NCI-H128 (cell line): ENCODE data around the gene SMIM12.
A peak's percentile ranks its signal among the peaks of the same experiment; 100 is the strongest.

Experiments
- DNase-seq: peaks from one replicate; lab custom pipeline; 2025; ENCODE audit not compliant: unreplicated experiment; lab: John Stamatoyannopoulos, UW

SMIM12 gene

DNA sequence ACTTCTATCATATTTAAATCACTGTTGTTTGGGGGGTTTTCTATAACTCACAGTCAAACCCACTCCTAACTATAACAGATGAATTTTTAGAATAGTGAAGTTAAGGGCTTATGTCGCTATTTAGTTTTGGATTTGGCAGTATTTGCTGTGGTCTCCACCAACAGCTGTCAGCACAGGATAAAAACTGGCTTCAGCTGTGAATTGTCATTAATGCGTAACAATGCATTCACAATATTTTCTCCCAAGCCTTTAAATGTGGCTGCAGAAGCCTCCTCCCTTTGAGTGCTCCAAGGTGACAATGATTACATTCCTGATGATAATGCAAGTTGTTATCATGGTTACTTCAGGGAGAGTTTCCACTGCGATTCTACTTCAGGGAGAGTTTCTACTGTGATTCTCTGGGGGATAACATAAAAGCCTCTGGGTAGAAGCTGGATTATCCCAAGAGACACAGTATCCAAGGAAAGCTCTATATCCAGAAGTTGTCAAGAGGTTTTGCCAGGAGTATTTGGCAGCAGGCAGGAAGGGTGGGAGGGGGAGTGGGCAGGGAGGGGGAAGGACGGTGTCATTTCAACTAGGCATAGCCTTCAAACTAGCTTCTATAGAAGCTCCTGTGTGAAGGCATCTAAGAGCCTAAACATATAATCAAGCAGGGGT is 14.9 kb upstream of the SMIM12 start:
- no peak for DNase-seq

DNA sequence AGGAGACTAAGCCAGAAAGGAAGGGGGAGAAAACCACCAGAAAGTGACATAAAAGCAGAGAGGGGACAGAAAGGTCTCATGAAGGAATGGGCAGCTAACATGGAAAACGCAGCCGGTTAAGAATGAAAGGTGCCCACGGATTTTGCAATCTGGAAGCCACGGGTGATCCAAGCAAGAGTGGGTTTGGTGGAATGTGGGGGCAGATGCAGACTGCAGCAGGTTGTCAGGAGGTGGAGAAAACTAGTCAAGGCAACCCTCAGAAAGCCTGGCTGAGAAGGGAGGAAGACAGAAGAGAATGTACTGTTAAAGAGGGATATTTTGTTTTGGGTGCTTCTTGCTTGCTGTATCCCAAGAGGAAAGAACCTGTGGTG is 12.6 kb upstream of the SMIM12 start:
- DNase-seq: no peak

DNA sequence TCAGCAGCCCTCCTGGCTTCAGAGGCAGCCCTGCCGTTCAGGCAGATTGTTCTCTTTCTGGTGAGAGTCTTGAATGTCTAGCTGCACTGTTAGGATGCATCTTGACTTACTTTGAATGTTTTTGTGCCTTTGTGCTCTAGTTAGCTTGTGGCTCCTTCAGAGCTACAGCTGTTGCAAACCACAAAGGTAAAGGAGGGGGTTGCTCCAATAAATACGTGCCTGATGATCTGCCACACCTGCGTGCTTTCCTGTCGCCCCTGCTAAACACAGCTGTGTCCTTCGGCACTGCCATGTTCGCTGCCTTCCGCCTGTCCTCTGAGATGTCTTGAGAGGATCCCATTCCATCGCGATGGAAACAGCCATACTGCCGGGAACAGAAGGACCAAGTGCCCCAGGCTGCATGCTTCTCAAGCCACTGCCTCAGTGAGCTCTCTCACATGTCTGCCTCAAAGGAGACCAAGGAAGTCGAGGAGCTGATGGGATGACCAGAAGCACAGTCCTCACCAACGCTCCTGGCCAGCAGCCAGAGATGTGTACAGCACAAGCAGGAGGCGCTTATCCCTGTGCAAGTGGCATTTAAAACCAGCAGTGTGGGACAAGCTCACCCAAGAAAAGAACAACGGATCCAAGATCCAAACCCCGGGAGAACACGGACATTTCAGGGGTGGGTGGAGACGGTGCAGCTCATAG is 12.0 kb upstream of the SMIM12 start:
- DNase-seq: no peak

DNA sequence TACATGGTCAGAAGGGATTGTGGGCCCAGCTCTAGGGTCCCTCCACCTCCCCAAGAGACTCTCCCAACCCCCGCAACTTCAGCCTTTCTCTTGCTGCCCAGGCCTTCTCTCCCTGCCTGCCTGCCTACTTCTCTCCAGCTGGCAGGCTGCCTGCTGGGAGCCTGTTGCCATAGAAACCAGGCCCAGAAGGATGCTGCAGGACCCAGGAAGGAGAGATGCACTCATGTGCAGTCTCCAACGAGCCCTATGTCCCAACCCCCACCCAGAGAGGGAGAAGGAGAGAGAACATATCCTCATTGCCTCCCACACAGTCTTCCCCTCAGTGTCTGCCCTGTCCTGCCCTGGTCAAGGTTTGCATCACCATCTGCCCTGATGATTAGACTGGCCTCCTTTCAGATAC is 10.8 kb upstream of the SMIM12 start:
- DNase-seq: no peak

DNA sequence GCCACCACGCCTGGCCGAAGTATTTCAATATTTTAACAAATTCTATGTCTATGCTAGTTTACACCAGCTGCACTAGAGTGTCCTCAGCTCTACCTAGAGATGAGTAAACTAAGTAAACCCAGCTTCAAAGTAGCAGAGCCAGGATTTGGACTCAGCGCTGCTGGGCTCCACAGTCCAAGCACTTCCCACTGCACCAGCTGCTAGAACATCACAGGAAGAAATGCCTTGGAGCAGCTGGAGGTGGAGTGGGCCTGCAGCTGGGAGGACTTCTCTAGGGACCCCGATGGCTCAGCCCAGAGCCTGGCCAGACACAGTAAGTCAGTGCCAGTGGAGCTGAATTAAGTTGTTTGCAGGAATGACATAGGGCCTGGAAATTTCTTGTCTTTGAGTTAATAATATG is 10.2 kb upstream of the SMIM12 start:
- no peak for DNase-seq

DNA sequence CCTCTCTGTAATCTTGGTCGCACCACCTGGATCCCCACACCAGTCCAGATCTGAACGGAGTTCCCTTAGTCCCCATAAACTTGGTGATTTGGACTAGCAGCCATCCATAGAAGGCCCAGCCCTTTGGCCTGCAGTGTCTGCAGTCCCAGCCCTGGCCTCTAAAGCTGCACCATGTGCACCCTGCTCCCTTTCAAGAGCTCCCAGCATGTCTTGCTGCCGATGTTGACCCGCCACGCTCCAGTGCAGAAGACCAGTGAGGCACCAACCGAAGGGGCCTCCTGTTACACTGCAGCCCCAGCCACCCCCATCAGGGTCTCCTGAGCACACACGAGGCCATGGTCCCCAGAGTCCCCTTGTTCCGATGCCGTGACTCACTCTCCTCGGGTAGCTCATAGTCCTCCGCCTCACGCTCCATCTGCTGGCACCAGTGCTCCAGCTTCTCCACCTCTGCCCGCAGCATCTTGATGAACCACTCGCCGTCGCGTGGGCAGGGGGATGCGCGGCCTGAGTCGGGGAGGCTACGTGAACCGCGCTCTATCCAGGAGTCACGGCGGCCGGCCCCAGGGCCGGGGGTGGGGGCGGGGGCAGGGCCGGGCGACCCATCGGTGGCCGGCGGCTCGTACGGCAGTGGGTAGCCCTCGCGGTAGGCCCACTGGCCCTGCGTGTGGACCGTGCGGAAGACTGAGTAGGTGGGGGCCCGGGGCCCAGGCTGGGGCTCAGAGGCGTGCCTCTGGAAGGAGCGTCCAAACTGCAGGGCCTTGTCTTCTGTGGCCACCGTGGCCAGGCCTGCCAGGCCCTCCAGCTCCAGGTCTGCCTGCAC is 8.9 kb upstream of the SMIM12 start:
- no peak for DNase-seq

DNA sequence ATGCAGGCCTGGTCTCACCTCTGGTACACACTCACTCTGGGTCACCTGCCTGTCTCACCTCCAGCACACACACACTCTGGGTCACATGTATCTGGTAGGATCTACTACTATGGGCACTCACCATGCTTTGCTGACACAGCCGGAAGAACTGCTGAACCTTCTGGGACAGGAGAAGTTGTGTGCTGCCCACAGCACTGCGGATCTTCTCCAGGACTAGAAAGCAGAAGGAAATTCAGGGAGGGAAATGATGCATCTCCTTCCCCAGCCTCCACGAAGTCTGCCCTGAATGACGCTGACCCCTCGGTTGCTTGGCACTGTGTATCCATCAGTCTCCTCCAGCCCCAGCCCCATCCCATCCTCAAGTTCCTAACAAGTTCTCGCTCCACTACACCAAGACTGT is 7.9 kb upstream of the SMIM12 start:
- no peak for DNase-seq

DNA sequence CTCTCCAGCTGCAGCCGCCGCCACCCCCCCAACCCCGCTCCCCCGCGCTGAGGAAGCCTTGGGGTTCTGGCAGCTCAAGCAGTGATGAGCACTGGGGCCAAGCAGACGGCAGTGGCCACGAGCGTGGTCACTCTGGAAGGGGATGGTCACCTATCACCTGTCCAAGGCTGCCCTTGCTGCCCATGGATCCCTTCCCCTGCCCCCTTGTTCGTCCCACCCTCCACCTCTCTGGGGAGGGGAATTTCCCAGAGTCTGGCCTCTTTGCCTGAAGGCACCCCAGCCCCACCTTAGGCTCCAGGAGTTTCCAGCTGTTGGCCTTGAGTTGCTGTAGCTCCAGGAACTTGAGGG is 7.2 kb upstream of the SMIM12 start:
- no peak for DNase-seq

DNA sequence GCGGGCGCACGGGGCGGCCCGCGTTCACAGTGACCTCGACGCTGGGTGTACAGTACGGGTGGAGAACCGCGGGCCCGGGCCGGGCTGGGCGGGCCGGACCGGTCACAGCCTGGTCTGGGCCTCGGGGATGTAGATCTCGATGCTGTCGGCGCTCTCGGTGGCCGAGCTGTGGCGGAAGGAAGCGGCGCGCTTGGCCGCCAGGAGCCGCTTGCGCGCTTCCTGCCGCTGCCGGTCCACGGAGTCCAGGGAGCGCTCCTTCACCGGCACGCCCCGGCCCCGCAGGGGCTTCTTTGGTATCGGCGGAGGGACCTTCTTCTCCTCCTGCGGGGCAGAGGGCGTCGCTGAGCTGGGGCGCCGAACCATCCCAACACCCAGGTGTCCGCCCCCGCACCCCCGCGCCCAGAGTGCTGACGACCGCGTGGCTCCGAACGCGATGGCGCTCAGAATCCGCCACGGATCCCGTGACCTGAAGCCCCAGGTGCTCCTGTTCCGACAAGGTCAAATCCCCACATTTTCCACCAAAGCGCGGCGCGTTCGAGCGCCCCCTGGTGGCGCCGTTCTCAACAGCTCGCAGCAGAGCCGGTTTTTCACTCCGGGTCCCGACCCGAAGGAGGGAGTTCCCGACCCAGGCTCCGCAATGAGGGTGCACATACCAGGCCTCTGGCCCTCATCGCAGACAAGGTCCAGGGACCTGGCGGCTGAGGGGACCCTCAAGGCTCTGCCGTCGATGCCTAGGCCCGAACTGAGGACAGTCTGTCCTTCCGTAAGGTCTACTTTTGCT is 6.6 kb upstream of the SMIM12 start:
- peak; percentile 36 for DNase-seq

DNA sequence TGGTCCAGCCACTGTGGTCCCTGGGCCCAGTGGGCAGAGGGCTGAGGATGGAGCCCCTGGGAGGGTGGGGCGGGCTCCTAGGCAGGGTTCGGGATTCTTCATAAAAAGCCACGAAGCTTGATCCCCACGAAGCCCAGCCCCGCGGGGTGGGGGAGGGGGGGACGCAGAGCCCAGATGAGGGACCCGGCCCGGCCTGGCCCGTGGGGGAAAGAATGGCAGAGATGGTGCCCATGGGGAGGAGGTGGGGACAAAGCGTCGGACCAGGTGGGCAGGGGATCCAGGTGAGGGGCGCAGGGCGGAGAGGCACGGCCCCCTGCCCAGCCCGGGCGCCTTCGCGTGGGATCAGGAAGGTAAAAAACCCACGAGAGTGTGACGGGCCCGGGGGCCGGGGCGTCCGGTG is 6.0 kb upstream of the SMIM12 start:
- no peak for DNase-seq

DNA sequence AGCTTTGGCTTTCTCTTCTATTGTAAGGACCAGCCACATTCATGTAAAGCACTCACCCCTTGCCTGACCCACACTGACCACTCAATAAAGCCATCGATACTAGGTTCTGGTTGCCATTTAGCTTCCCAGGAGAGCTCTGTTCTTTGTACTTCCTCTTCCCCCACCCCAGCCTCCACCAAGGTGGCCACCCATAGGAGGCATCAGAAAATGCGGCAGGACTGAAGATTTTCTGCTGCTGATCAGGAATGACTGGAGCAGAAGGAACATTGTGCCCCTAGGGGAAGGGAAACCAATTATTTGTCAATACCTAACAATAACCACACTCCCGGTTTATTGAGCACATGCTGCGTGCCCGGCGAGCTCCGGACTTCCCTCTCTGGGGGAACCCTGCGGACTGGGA is 5.2 kb upstream of the SMIM12 start:
- DNase-seq: no peak

DNA sequence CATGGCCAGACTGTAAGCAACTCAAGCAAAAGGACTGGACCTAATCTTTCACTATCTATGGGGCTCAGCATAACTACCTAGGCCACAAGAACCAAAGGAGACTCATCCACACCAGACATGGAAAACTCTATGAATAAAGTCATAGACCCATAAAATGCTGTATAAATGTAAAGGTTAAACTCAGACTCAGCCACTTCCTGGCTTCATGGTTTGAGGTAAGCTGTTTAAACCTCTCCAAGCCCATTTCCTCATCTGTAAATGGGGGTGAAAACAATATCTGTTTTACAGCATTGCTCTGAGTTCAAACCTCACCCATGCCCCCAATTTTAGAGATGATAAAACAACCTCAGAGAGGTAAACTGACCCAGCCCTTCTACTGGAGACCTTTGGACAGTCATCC is 4.0 kb upstream of the SMIM12 start:
- DNase-seq: no peak

DNA sequence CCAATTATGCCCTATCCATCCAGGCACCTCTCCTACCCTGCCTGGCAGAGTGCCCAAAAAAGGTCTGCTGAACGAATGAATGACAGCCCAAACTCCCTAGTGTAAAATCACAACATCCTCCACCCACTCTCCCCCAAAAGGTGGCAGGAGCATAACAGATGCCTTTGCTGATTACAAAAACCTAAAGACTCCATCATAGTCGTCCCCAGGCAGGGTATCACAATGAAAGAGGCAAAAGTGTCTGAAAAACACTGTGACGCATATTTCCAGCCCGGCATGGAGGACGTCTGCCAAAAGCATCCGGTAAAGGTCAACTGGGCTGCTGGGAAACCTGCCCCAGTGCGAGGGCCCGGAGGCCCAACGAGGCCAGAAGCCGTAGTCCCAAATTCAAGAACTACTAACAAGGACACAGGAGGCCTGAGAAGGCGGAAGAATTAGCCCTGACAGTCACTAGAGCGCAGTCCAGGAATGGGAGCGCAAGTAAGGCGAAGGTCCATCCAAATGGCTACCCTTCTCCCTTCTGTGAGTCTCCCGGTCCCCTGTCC is 576 bp downstream of the SMIM12 start:
- no peak for DNase-seq

DNA sequence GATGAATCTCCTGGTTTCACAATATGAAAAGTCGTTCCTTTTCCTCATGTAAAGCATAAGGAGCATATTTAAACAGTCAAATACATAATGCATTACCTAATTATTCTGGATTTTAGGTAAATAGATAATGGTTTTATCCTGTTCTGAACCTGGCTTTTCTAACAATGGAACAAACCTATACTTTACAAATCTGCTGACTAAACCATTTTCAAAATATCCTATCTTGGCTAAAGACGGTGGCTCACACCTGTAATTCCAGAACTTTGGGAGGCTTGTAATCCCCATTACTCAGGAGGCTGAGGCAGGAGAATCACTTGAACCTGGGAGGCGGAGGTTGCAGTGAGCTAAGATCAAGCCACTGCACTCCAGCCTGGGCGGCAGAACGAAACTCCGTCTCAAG is 2.9 kb downstream of the SMIM12 start:
- DNase-seq: no peak

DNA sequence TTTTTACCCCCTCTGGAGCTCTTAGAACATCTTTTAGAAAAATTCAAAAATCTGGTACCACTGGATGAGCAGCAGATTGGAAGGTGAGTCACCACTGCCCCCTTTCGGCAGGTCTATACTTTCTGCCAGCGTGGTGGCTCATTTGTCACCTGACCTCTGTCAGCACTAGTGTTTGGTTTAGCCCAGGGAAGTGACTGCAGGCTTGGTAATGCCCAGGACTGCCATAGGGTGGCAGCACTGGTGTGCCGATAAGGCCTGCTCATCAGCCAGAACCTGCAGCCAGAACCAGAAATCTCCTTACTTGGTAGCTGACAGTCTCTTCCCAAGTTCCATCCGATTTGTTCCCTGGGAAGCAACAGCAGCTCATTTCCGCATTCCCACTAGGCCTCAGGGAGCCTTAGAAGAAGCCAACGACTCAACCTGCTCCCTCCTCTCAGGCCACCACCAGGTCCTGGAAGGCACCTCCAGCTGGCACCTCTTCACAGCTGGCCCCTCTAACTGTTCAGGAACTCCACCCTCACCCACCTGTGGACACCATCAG is 6.8 kb downstream of the SMIM12 start:
- peak; percentile 95 for DNase-seq

DNA sequence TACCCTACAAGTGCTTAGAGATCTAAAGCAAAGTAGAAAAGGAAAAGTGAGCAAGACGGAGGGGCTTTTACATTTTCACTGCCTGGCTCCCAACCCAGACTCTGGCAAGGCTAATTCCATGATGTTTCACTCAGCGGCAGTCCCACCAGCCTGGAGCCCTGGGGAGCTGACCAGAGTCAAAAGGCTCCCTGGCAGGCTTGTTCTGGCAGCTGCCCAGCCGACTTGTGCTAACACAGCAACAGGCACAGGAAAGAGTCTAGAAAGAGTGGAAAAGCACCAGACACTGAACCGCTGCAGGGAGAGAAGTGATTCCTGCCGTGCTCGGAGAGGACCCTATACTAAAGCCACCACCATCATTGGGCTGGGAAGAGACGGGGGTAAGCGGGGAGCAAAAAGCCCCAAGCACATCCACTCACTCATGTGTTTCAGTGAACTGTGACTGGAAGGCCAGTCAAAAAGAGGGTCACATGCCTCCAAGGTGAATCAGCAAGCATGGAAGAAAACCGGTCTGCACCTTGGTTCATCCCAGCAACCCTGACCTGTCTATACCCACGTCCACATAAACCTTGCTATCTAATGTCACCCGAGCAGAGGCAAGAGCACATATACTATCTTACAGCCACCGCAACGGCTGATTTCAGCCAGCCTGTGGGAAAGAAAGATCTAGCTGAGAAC is 8.0 kb downstream of the SMIM12 start:
- DNase-seq: no peak

DNA sequence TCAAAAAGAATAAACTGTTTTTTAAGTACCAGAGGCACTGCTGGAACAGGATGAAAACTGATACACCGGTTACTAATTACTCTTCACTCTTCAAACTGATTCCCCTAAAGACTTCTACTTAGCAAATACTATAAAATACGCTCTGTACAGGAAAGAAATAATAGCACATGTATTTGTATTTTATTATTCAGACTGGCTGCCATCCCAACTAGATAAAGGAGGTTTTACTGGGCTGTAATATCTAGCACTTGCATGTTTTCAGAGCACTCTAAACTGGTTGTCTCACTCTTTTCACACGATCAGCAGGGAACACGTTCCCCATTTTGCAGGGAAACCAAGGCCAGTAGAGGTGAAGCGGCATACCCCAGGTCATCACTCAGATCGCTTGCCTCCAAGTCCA is 9.2 kb downstream of the SMIM12 start:
- no peak for DNase-seq

DNA sequence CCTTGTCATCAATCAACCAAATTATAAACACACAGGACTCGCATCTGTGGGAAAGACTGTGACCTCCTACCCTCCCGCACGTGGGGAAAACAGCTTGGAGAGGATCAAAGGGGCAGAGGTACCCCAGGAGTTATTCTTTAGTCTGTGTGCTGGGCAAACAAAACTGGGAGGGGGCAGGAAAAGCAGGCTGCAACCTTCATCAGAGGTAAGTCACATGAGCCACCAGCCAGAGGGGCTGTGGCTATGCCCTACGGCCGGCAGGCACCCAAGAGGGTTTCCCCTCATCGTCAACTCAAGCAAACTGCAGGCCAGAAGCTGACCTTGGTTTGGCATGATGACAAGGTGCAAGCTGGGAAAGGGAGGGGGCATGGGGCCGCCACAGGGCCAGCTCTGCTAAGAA is 12.5 kb downstream of the SMIM12 start:
- no peak for DNase-seq

DNA sequence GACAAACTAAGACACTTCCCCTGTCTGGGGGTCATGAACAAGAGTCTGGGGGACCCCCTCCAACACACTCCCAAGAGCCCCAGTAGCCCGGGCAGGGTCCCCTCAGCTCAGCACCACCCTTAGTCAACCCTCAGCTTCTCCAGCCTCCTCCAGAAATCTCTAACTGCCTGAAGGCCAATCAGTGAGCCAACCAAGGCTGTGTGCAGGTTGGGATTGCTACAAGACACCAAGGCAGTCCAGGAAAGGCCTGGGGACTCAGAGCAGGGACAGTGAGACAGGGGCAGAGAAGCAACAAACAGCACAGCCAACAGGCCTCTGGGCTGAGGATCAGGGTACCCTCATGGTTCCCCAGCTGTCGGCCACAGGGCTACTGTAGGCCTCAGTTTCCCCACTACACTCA is 13.3 kb downstream of the SMIM12 start:
- DNase-seq: no peak

DNA sequence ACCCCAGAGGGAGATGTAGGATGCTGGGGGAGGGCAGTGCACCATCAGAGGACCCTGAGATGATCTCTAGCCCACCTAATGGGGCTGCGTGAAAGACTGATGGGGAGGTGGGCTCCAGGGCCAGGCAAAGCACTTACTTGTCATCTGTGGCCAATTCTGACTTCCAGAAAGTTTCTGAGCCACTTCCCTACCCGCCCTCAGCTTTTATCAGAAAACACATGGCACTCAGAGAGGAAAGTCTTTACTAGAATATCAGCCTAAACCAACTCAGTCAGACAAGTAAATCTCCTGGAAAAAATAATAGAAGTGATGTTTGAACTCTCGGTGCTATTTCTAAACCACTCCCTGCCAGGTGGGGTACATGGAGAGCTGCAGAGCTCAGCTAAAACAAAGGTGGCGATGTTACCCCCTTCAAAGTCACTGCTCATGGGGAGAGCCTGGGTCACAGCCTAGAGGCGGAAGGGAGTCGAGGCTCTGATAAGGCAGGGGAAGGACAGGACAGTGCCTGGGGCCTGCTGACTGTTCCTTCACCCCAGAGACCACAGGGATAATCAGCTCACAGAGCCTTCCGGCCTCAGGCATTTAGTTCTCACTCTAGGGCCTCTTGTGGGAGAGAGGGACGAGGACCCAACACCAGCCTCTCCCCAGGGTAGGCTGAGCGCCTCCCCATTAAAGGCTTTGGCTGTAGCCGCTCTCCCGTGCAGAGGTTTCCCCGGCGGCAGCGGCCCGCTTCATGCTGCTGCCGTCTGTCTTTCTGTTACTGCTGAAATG is 14.2 kb downstream of the SMIM12 start:
- no peak for DNase-seq
